Esophagus (tissue), 2 donors: ENCODE results near the gene BATF3. TPM values are rescaled to one million over a fixed set of nuclear protein-coding genes. Genes with fewer than 3 reads are reported as not detected.

Experiments used
- H3K27ac ChIP-seq, 2 donors: one replicate each; pipeline ENCODE4 v1.5.1; 2013; ENCODE audit warnings: low read depth in 2 of 2, mild to moderate bottlenecking in 2 of 2, inconsistent platforms in 1 of 2, low read length in 1 of 2, moderate library complexity in 1 of 2
- H3K27me3 ChIP-seq, 2 donors: one replicate each; pipeline ENCODE4 v1.6.1; 2013; ENCODE audit warnings: low read length in 2 of 2, control low read depth in 1 of 2, mild to moderate bottlenecking in 1 of 2; ENCODE audit not compliant: insufficient read depth in 2 of 2, control insufficient read depth in 1 of 2
- H3K36me3 ChIP-seq, 2 donors: one replicate each; pipeline ENCODE4 v1.6.1; 2013; ENCODE audit warnings: low read length in 1 of 2; ENCODE audit not compliant: control insufficient read depth in 2 of 2, insufficient read depth in 2 of 2
- H3K4me1 ChIP-seq, 2 donors: one replicate each; pipeline ENCODE4 v1.6.1; 2013; ENCODE audit warnings: low read length in 1 of 2; ENCODE audit not compliant: control insufficient read depth in 2 of 2, insufficient read depth in 2 of 2
- H3K4me3 ChIP-seq, 2 donors: one replicate each; pipeline ENCODE4 v1.5.1; 2013; ENCODE audit warnings: low read length in 2 of 2, mild to moderate bottlenecking in 2 of 2, low read depth in 1 of 2, moderate library complexity in 1 of 2
- H3K9me3 ChIP-seq, 2 donors: one replicate each; pipeline ENCODE4 v1.6.1; 2013; ENCODE audit warnings: mild to moderate bottlenecking in 2 of 2, low read depth in 1 of 2, low read length in 1 of 2, moderate library complexity in 1 of 2; ENCODE audit not compliant: control insufficient read depth in 2 of 2, insufficient read depth in 1 of 2
- WGBS, 2 donors: extraction: QIAGEN DNeasy Blood & Tissue Kit; methylation state at CpG; one replicate each; pipeline ENCODE4 v1.1.7; 2013; 5-methylcytosine and 5-hydroxymethylcytosine counted together
- polyA plus RNA-seq, 2 donors: library from polyadenylated mRNA; stranded (reverse); fragments of 200-250 nt; gene quantifications; one replicate each; pipeline ENCODE4 v1.2.3, GENCODE V29; 2013
- donor health status: healthy with polysubstance abuse.
- donor health status: Bipolar disorder and iron deficiency.

The BATF3 gene
- polyA plus RNA-seq, 2 donors, result 1.7 to 1.8 TPM

DNA sequence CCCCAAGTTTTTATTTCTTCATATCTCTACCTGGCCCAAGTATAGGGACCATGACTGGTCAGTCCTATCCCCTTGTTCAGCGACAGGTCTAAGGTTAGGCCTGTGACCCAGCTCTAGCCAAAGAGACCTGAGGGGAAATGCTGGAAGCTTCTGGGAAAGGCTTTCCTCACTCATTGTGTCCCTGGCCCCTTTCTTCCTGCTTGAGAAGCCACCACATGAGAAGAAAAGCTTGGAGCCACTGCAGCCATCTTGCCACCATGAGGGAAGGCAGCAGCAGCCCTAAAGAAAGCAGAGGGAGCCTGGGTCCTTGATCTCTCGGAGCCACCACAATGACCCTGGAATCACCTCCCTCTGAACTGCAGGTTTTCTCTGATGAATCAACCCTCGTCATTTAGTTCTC is 47.7 kb downstream of the BATF3 start:
- Histone ChIP-seq H3K27me3 (no peaks in the 10 kb centered on the region), H3K27ac (no peak overlapping the region), H3K4me1 (no peaks in the 10 kb centered on the region), H3K4me3 (no peak overlapping the region), H3K9me3 (no peaks in the 10 kb centered on the region), H3K36me3 (no peaks in the 10 kb centered on the region)
- WGBS, 2 donors, result 95 to 97% methylated on average over 3 of the region's 3 CpGs

DNA sequence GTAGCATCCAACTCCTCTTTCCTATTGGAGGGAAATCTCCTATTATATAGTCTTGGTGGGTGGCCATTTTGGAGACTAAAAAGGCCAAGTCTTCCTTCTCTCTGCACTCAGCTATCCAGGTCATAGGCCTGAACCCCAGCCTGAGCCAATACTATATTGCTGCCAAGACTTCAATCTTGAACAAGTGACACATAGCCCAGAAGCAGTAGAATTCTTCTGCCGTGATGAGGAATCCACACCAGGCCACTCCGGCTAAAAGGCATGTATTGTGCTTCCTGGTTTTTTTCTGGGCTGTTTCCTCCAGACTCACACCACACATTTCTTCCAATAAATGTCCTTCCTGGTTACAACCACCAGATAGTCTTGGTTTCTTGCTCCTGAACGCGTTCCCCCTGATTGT is 48.1 kb downstream of the BATF3 start:
- H3K36me3 ChIP-seq, result no peaks in the 10 kb centered on the region
- H3K27me3 ChIP-seq, result no peaks in the 10 kb centered on the region
- WGBS, 2 donors, result 73 to 91% methylated on average over 4 of the region's 4 CpGs
- no peaks in the 10 kb centered on the region for H3K9me3 ChIP-seq
- H3K4me1 ChIP-seq, result no peaks in the 10 kb centered on the region
- H3K4me3 ChIP-seq, result no peak overlapping the region
- H3K27ac ChIP-seq, result no peak overlapping the region

DNA sequence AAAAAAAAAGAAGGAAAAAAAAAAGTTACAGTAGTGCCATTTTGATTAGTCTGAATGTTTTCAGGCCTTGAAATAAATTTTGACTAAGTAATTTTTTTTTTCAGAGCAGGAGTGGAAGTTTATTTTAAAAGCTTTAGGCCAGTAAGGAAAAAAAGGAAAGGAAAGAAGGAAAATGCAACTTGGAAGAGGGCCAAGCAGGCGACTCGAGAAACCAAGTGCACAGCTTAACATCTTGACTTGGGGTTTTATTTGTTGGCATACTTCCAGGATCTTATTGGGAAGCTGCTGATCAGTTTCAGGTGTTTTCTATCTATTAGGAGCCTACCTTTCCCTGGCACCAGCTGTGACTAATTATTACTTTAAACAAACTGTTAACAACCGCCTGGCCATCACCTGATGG is 49.4 kb downstream of the BATF3 start:
- no peaks in the 10 kb centered on the region for H3K36me3 ChIP-seq
- no peaks in the 10 kb centered on the region for H3K27me3 ChIP-seq
- no peaks in the 10 kb centered on the region for H3K4me1 ChIP-seq
- 18 to 37% methylated on average over 3 of the region's 3 CpGs for WGBS, 2 donors
- H3K4me3 ChIP-seq, result no peak overlapping the region
- no peaks in the 10 kb centered on the region for H3K9me3 ChIP-seq
- H3K27ac ChIP-seq, result no peak overlapping the region

DNA sequence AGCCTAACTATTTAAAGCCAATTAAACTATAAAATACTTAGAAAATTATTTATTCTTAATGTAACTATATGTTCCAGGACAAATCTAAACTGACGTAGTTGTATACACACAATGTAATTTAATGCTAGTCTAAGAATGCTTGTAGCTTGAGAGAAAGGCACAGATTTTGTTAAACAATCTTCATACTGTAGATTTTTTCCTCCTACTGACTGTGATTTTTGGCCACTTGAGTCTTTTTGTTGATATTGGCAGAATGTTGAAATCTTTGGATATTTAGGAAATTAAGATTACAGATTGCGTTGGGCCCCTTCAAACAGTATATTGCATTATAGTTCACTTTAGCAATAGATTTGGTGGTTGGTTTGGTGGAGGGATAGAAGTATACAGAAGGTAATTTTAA is 50.6 kb downstream of the BATF3 start:
- Histone ChIP-seq H3K4me1 (no peaks in the 10 kb centered on the region), H3K36me3 (no peaks in the 10 kb centered on the region), H3K9me3 (no peaks in the 10 kb centered on the region), H3K4me3 (no peak overlapping the region), H3K27me3 (no peaks in the 10 kb centered on the region), H3K27ac (no peak overlapping the region)
- 81 to 83% methylated on average over 2 of the region's 2 CpGs for WGBS, 2 donors

DNA sequence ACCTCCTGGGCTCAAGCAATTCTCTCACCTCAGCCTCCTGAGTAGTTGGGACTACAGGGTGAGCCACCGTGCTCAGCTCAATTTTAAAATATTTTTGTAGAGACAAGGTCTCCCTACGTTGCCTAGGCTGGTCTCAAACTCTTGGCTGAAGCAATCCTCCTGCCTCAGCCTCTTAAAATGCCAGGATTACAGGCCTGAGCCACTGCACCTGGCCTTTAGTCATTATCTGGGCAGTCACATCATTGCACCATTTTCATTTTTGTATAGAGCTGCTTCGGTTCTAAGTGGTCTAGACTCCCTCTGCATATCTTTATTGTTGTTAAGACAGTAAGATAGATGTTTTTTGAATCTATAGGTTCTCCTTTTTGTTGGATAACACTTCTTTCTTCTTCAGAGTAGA is 51.2 kb downstream of the BATF3 start:
- WGBS, 2 donors, result 78 to 80% methylated on average over 3 of the region's 3 CpGs
- no peaks in the 10 kb centered on the region for H3K27me3 ChIP-seq
- H3K27ac ChIP-seq, result no peak overlapping the region

DNA sequence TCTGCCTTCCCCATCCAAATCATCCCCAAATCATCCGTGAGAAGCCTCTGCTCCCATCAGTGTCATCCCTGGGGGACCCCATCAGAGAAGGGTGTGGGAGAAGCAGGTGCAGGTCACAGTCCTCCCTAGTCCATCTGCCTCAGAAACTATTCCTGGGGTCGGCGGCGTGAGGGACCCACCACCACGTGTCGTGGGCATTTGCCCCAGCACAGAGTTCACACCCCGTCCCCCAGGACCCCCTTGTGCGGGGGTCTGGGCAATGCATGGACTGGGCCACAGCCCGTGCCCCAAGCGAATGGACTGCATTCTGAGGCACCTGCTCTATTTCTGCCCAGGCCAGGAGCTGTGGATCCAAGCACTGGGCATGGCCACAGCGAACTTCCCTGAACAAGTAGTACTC is 52.6 kb downstream of the BATF3 start:
- no peaks in the 10 kb centered on the region for H3K36me3 ChIP-seq
- no peaks in the 10 kb centered on the region for H3K27me3 ChIP-seq
- H3K27ac ChIP-seq, result no peak overlapping the region
- H3K4me3 ChIP-seq, result no peak overlapping the region
- H3K9me3 ChIP-seq, result no peaks in the 10 kb centered on the region
- no peaks in the 10 kb centered on the region for H3K4me1 ChIP-seq
- 92 to 95% methylated on average over 11 of the region's 11 CpGs for WGBS, 2 donors

More for the DNA sequence above, 51.2 kb downstream of the BATF3 start:
- H3K36me3 ChIP-seq, result no peaks in the 10 kb centered on the region
- H3K4me1 ChIP-seq, result no peaks in the 10 kb centered on the region
- H3K9me3 ChIP-seq, result no peaks in the 10 kb centered on the region
- no peak overlapping the region for H3K4me3 ChIP-seq

DNA sequence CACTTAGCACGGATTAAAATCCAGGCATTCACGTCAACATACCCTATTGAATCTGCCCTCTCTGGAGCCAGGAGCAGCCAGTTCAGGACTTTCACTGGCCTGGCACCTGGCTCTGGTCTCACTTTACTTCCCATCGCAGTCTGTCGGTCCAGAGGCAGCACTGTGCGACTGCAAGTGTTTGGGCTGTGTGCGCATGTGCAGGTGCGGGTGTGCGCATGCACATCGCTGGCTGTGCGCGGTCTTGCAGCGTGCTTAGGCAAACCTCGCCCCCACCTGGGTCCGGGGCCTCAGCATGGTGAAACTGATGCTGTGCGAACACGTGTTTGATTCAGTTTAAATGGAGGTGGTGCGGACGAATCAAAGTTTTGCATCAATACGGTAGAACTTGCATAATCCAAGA is 53.1 kb downstream of the BATF3 start:
- Histone ChIP-seq H3K4me3 (no peak overlapping the region), H3K27me3 (no peaks in the 10 kb centered on the region), H3K27ac (no peak overlapping the region), H3K4me1 (no peaks in the 10 kb centered on the region), H3K9me3 (no peaks in the 10 kb centered on the region), H3K36me3 (no peaks in the 10 kb centered on the region)
- WGBS, 2 donors, result 90 to 91% methylated on average over 19 of the region's 19 CpGs

DNA sequence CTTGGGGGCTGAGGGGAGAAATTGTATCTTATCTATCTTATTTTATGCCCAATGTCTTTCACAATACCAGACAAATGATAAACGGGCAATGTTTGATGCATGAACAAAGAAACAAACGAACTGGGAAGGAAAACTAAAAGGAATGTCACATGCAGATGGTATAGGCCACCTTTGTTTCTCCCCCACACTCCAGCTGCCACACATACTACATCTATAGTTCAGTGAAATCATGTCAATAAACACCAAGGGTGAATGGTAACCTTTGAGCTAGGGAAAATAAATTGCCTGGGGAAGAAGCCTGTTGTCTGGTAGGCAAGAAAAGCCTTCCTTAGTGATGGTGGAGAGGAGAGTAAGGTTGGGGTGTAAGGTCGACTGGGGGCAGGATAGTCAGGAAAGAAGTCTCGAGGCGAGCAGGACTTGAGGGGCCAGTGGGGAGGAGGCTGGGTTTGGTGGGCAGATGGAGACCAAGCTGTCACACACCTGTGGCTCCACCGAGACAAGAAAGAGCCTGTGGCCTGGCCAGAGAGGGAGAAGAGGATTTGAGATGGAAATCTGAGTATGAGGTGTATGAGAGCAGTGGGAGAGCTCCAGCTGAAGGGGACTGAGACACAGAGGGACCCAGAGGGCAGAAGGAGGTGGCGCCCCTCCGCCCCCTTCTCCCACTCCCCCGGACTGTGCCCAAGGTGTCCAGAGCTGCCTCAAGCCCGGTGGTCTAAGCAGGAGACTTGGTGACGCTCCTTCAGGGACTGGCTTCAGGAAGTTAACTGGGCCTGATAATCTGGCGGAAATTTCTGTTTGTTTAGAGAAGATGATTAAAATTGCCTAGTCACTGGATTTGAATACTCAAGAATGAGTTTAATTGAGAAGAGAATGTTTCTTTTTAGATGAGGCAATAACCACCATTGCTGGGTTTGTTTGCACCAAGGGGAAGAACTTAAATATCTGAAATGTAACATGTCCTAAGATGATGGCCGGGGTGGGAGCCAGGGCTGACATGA is 53.8 kb downstream of the BATF3 start:
- Histone ChIP-seq H3K4me3 (no peak overlapping the region), H3K27ac (no peak overlapping the region)
- WGBS, 2 donors, result 81 to 84% methylated on average over 13 of the region's 13 CpGs

DNA sequence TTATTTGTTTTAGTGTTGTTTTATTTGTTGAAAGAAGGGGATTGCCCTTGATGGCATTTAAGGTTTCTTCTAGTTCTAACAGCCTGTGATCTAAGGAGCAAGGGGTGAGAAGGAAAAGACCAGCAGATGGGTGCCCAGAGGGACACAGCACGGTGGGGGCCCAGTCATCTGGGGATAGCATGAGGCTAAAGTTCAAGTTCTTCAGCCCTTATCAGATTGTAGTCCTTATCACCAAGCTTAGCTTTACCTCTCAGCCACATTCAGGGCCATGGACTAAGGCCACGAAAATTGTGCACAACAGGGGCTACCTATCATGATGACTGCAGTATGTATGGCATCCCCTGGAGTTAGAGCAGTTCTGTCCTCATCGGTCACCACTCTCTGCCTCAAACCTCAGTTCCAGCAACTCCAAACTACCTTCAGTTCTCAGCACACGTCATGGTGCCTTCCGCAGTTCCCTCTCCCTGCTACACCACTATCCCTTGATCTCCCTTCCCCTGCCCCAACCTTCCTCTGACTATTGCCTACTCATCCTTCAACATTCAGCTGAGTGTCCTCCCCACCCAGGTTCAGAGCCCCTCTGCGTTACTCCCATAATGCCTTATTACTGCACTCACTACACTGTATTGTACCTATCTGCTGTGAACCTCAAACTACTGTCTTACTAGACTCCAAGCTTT is 54.6 kb downstream of the BATF3 start:
- Histone ChIP-seq H3K27me3 (no peaks in the 10 kb centered on the region), H3K9me3 (peaks cover 0 to 3% of the 10 kb centered on the region in 2 donors), H3K27ac (no peak overlapping the region), H3K4me3 (no peak overlapping the region), H3K36me3 (no peaks in the 10 kb centered on the region), H3K4me1 (no peaks in the 10 kb centered on the region)
- 84 to 89% methylated on average over 6 of the region's 6 CpGs for WGBS, 2 donors

More for the DNA sequence above, 53.8 kb downstream of the BATF3 start:
- Histone ChIP-seq H3K9me3 (no peaks in the 10 kb centered on the region), H3K36me3 (no peaks in the 10 kb centered on the region), H3K4me1 (no peaks in the 10 kb centered on the region), H3K27me3 (no peaks in the 10 kb centered on the region)
